Measurements from ENCODE around the gene MTHFSD.
A peak's percentile ranks its signal among the peaks of the same experiment; 100 is the strongest.

Gene MTHFSD

DNA sequence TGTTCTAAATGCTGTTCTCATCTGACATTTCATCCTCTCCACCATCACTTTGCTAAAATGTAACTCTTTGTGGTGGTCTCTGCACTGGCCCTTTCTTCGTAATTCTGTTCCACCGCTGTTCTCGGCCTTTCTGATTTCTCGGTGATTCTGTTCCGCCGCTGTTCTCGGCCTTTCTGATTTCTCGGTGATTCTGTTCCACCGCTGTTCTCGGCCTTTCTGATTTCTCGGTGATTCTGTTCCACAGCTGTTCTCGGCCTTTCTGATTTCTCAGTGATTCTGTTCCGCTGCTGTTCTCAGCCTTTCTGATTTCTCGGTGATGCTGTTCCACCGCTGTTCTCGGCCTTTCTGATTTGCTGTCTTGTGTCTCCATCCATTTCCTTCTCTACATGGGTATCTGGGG, 32.4 kb downstream of the MTHFSD start:
- H3K9me3 ChIP-seq (ENCODE audit: control insufficient read depth in 2 of 2, low read length in 2 of 2), result no peaks in the 10 kb centered on the region
- H3K27ac ChIP-seq (ENCODE audit: low read length), result no peak overlapping the region
- no peak overlapping the region for H3K9ac ChIP-seq (ENCODE audit: low read length in 2 of 2)
- no peak overlapping the region for H3K4me3 ChIP-seq (ENCODE audit: low read length in 2 of 2)
- H3K27me3 ChIP-seq (ENCODE audit: control insufficient read depth in 1 of 2, insufficient read depth in 2 of 2, low read length in 2 of 2), result no peaks in the 10 kb centered on the region
- peaks cover 33% of the 10 kb centered on the region for H3K4me1 ChIP-seq (ENCODE audit: control insufficient read depth, insufficient read depth, low read length)
- H3K36me3 ChIP-seq (ENCODE audit: control insufficient read depth in 2 of 2, insufficient read depth in 2 of 2, low read length in 2 of 2), result no peaks in the 10 kb centered on the region

- Histone ChIP-seq H3K9me3 (ENCODE audit: control insufficient read depth in 2 of 2, low read length in 2 of 2) (no peaks in the 10 kb centered on the region), H3K4me3 (ENCODE audit: low read length in 2 of 2) (no peak overlapping the region), H3K27ac (ENCODE audit: low read length) (no peak overlapping the region)
These were observed 33.5 kb downstream of the MTHFSD start for GRCh38 chr16:86521236-86522197.

DNA sequence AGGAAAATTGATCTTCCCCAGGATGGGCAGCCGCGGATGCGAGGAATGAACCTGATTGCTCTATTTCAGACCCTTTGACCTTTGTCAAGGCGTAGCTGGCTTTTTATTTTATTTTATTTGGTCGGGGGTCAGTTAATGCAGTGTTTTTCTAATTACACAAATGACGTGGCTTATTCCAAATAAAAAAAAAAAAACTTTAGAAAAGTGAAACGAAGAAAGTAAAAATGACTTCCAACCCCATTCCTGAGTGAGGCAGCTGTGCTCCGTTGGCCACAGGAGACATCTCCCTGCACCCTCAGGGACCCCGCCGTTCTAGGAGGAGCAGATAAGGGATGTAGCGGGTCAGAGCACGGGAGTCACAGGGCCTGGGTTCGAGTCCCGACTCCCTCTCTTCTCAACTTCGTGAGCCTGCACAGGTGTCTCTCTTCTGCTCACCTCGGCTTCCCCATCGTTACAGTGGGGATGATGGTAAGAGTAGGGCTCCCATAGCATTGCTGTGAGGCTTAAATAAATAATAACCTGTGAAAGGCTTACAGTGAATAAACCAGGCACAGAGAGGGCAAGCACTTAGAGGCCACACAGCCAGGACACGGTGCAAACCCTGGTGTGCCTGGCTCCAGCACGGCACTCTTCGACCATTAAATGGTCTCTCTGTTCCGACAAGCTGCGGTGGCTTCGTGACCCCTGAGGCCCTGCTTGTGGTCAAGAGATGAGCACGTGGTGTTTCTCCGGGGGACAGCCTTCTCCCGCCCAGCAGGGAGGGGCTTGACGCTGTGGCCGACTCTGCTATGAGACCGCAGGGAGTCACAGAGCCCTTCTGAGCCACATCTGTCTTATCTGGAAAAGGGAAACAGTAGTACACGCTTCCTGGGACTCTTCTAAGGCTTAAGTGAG, 34.5 kb downstream of the MTHFSD start:
- Histone ChIP-seq H3K4me1 (ENCODE audit: control insufficient read depth, insufficient read depth, low read length) (peaks cover 48% of the 10 kb centered on the region), H3K9ac (ENCODE audit: low read length in 2 of 2) (peak overlapping the region in 1 of 2 donors; percentile 59), H3K4me3 (ENCODE audit: low read length in 2 of 2) (peak overlapping the region; percentile 52 to 68), H3K27ac (ENCODE audit: low read length) (no peak overlapping the region), H3K27me3 (ENCODE audit: control insufficient read depth in 1 of 2, insufficient read depth in 2 of 2, low read length in 2 of 2) (no peaks in the 10 kb centered on the region), H3K9me3 (ENCODE audit: control insufficient read depth in 2 of 2, low read length in 2 of 2) (no peaks in the 10 kb centered on the region), H3K36me3 (ENCODE audit: control insufficient read depth in 2 of 2, insufficient read depth in 2 of 2, low read length in 2 of 2) (peaks cover 0 to 2% of the 10 kb centered on the region in 2 donors)

More at GRCh38 chr16:86521236-86522197, 33.5 kb downstream of the MTHFSD start:
- Histone ChIP-seq H3K36me3 (ENCODE audit: control insufficient read depth in 2 of 2, insufficient read depth in 2 of 2, low read length in 2 of 2) (no peaks in the 10 kb centered on the region), H3K4me1 (ENCODE audit: control insufficient read depth, insufficient read depth, low read length) (peaks cover 44% of the 10 kb centered on the region), H3K9ac (ENCODE audit: low read length in 2 of 2) (no peak overlapping the region), H3K27me3 (ENCODE audit: control insufficient read depth in 1 of 2, insufficient read depth in 2 of 2, low read length in 2 of 2) (no peaks in the 10 kb centered on the region)

DNA sequence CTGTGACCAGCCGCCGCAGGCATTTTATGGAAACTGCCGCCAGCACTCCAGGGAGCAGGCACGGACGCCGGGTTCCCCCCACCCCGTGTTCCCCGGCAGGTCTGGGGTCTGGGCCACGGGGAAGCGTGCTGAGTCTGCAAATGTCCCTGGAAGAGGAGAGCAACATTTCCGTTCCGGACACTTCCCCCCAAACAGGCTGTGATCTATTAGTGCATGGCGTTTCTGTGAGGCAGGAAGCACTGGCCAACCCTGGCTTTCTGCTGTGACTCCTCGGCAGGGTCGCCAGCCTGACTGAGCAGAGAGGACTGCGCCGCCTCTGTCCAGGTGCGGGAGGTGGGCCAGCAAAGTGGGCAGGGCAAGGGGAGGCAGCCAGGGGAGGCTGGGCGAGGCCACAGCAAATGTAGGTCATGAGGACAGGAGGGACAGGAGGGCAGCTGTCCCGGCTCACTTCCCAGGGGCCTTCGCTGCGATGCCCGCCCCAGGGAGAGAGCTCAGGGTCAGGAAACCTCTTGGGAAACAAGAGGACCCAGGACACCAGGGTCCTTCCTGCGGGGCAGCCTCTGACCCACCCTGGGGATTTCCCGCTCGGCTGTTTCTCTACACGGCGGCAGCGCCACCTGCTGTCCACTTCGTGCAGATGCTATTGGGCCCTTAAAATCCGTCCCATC, 35.3 kb downstream of the MTHFSD start:
- no peak overlapping the region for H3K27ac ChIP-seq (ENCODE audit: low read length)

GRCh38 chr16:86519007-86519648, 35.9 kb downstream of the MTHFSD start:
- Histone ChIP-seq H3K27ac (ENCODE audit: low read length) (no peak overlapping the region), H3K4me3 (ENCODE audit: low read length in 2 of 2) (peak overlapping the region in 1 of 2 donors; percentile 68), H3K4me1 (ENCODE audit: control insufficient read depth, insufficient read depth, low read length) (peaks cover 48% of the 10 kb centered on the region), H3K36me3 (ENCODE audit: control insufficient read depth in 2 of 2, insufficient read depth in 2 of 2, low read length in 2 of 2) (peaks cover 0 to 14% of the 10 kb centered on the region in 2 donors), H3K9me3 (ENCODE audit: control insufficient read depth in 2 of 2, low read length in 2 of 2) (no peaks in the 10 kb centered on the region), H3K9ac (ENCODE audit: low read length in 2 of 2) (peak overlapping the region in 1 of 2 donors; percentile 51), H3K27me3 (ENCODE audit: control insufficient read depth in 1 of 2, insufficient read depth in 2 of 2, low read length in 2 of 2) (no peaks in the 10 kb centered on the region)

More for the DNA sequence above, 35.3 kb downstream of the MTHFSD start:
- Histone ChIP-seq H3K36me3 (ENCODE audit: control insufficient read depth in 2 of 2, insufficient read depth in 2 of 2, low read length in 2 of 2) (peaks cover 0 to 10% of the 10 kb centered on the region in 2 donors), H3K9ac (ENCODE audit: low read length in 2 of 2) (peak overlapping the region in 1 of 2 donors; percentile 59), H3K4me1 (ENCODE audit: control insufficient read depth, insufficient read depth, low read length) (peaks cover 48% of the 10 kb centered on the region), H3K4me3 (ENCODE audit: low read length in 2 of 2) (peak overlapping the region; percentile 52 to 68), H3K27me3 (ENCODE audit: control insufficient read depth in 1 of 2, insufficient read depth in 2 of 2, low read length in 2 of 2) (no peaks in the 10 kb centered on the region), H3K9me3 (ENCODE audit: control insufficient read depth in 2 of 2, low read length in 2 of 2) (no peaks in the 10 kb centered on the region)

DNA sequence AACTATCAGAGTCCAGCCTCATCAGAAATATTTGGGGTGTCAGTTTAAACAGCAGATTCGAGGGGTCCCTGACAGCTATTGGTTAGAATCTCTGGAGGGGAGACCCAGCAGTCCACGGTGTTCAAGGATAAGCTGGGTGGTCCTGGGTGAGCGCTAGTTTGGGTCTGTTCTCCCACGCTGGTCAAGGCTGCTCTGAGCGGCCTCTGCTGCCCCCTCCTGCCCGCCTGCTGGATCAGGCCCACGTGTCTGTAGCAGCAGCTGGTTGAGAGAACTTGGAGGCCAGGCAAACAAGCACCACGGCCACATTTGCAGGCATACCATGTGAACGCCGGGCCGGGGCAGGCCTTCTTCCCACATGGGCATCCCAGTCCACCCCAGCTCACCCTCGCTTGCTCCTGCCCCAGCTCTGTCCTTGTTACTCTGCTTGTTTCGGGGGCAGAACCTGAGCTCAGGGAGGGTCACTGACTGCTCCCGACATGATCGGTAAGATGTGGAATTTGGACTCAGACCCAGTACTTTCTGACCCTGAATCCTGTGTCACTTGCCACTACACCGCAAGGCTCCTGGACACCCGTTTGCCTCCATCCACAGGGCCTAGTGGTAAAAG, 37.3 kb downstream of the MTHFSD start:
- peak overlapping the region; percentile 87 to 98 for H3K9ac ChIP-seq (ENCODE audit: low read length in 2 of 2)
- peak overlapping the region; percentile 93 for H3K27ac ChIP-seq (ENCODE audit: low read length)
- H3K36me3 ChIP-seq (ENCODE audit: control insufficient read depth in 2 of 2, insufficient read depth in 2 of 2, low read length in 2 of 2), result peaks cover 5 to 24% of the 10 kb centered on the region in 2 donors
- H3K4me3 ChIP-seq (ENCODE audit: low read length in 2 of 2), result peak overlapping the region; percentile 93 to 98
- no peaks in the 10 kb centered on the region for H3K9me3 ChIP-seq (ENCODE audit: control insufficient read depth in 2 of 2, low read length in 2 of 2)
- H3K27me3 ChIP-seq (ENCODE audit: control insufficient read depth in 1 of 2, insufficient read depth in 2 of 2, low read length in 2 of 2), result no peaks in the 10 kb centered on the region
- peaks cover 48% of the 10 kb centered on the region for H3K4me1 ChIP-seq (ENCODE audit: control insufficient read depth, insufficient read depth, low read length)

GRCh38 chr16:86517033-86517432, 38.0 kb downstream of the MTHFSD start:
- Histone ChIP-seq H3K9ac (ENCODE audit: low read length in 2 of 2) (peak overlapping the region; percentile 87 to 98), H3K36me3 (ENCODE audit: control insufficient read depth in 2 of 2, insufficient read depth in 2 of 2, low read length in 2 of 2) (peaks cover 5 to 26% of the 10 kb centered on the region in 2 donors), H3K9me3 (ENCODE audit: control insufficient read depth in 2 of 2, low read length in 2 of 2) (no peaks in the 10 kb centered on the region), H3K27ac (ENCODE audit: low read length) (peak overlapping the region; percentile 93), H3K27me3 (ENCODE audit: control insufficient read depth in 1 of 2, insufficient read depth in 2 of 2, low read length in 2 of 2) (no peaks in the 10 kb centered on the region), H3K4me3 (ENCODE audit: low read length in 2 of 2) (peak overlapping the region; percentile 93 to 98), H3K4me1 (ENCODE audit: control insufficient read depth, insufficient read depth, low read length) (peaks cover 50% of the 10 kb centered on the region)

DNA sequence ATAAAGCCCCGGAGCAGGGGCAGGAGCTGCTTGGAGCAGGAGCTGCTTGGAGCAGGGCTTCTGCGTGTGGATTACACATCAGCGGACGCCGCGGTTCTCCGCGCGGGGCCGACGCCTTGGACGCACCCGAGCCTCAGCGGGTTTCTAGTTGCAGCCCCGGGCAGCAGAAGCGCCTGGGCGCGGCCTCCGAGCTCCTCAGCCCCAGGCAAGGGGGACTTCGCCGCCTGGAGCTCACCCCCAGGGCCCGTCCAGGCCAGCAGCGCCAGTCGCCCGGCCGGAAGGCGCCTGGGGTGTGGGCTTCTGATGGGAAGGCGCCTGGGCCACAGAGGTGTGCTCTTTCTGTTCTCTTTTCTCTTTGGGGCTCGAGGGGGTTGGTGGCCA, 38.4 kb downstream of the MTHFSD start:
- peak overlapping the region; percentile 93 to 98 for H3K4me3 ChIP-seq (ENCODE audit: low read length in 2 of 2)
- H3K9me3 ChIP-seq (ENCODE audit: control insufficient read depth in 2 of 2, low read length in 2 of 2), result no peaks in the 10 kb centered on the region
- peaks cover 6 to 26% of the 10 kb centered on the region in 2 donors for H3K36me3 ChIP-seq (ENCODE audit: control insufficient read depth in 2 of 2, insufficient read depth in 2 of 2, low read length in 2 of 2)
- peak overlapping the region; percentile 93 for H3K27ac ChIP-seq (ENCODE audit: low read length)
- H3K4me1 ChIP-seq (ENCODE audit: control insufficient read depth, insufficient read depth, low read length), result peaks cover 50% of the 10 kb centered on the region
- H3K9ac ChIP-seq (ENCODE audit: low read length in 2 of 2), result peak overlapping the region; percentile 87 to 98
- no peaks in the 10 kb centered on the region for H3K27me3 ChIP-seq (ENCODE audit: control insufficient read depth in 1 of 2, insufficient read depth in 2 of 2, low read length in 2 of 2)

DNA sequence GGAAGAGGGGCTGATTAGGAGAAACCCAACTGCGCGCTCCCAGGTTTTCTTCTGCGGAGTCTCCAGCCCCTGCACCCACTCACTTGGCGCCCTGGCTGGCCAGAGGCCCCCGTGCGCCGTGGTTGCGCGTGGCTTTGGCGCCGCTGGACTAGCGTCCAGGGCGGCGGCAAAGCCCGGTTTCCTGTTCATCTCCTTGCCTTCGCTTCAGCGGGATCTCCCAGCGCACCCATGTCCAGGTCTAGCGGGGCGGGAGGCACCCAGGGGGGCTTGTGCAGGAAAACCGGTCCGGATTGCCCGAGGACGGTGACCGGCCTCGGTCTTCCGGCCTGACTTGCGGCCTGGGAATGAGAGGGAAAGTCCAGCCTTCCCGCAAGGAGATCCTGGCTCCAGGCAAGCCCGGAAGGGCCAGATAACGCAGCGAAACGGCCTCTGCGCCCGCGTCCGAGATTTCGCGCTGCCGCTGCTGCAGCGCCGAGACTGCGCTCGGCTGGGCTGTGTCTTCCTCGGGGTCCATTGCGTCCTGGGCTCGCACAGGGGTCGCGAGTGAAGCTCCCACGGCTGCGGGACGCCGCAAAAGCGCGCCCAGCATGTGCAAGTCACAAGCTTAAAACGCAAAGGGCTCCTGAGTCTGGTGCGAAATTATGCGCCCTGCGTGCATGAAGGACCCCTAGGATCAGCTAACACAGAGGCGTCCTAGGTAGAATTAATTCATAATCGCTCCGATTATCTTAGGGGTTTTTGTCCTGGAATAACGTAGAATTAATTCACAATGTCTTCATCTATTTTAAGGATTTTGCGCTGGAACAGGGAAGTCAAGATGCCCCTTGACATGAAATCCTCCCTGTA, 39.0 kb downstream of the MTHFSD start:
- H3K27ac ChIP-seq (ENCODE audit: low read length), result peak overlapping the region; percentile 93
- no peaks in the 10 kb centered on the region for H3K9me3 ChIP-seq (ENCODE audit: control insufficient read depth in 2 of 2, low read length in 2 of 2)
- H3K4me3 ChIP-seq (ENCODE audit: low read length in 2 of 2), result peak overlapping the region; percentile 93 to 98
- H3K9ac ChIP-seq (ENCODE audit: low read length in 2 of 2), result peak overlapping the region; percentile 87 to 98
- H3K36me3 ChIP-seq (ENCODE audit: control insufficient read depth in 2 of 2, insufficient read depth in 2 of 2, low read length in 2 of 2), result peaks cover 7 to 26% of the 10 kb centered on the region in 2 donors
- H3K4me1 ChIP-seq (ENCODE audit: control insufficient read depth, insufficient read depth, low read length), result peaks cover 49% of the 10 kb centered on the region
- H3K27me3 ChIP-seq (ENCODE audit: control insufficient read depth in 1 of 2, insufficient read depth in 2 of 2, low read length in 2 of 2), result no peaks in the 10 kb centered on the region

All from stomach smooth muscle (tissue), 2 donors.